GM12878 (cell line): ENCODE results near the gene EPS8. TPM values are rescaled to one million over a fixed set of nuclear protein-coding genes. Genes with fewer than 3 reads are reported as not detected.

Experiments
- CHD4 ChIP-seq: fragments of 200-600 bp; sonication (generic); IDR thresholded peaks from 2 replicates; pipeline ENCODE4 v1.6.1; 2016; ENCODE audit warnings: mild to moderate bottlenecking
- EED ChIP-seq: sonication (generic); IDR thresholded peaks from 2 replicates; pipeline ENCODE4 v1.6.1; 2016; ENCODE audit warnings: antibody characterized with exemption, low read depth
- EGR1 ChIP-seq, 2 experiments: IDR thresholded peaks; 1 replicate in 1 of 2; 2 replicates in 1 of 2; pipeline ENCODE4 v1.6.1; 2011 to 2012; ENCODE audit warnings: low read depth in 2 of 2, low read length in 2 of 2, borderline replicate concordance in 1 of 2, mild to moderate bottlenecking in 1 of 2, moderate library complexity in 1 of 2
- HDAC2 ChIP-seq: fragments of 200-600 bp; sonication (generic); IDR thresholded peaks from 2 replicates; pipeline ENCODE4 v1.6.1; 2017
- HDGF ChIP-seq: fragments of 450-650 bp; IDR thresholded peaks from 2 replicates; pipeline ENCODE4 v1.6.1; 2016; ENCODE audit warnings: antibody characterized with exemption
- NBN ChIP-seq: fragments of 450-650 bp; IDR thresholded peaks from 2 replicates; pipeline ENCODE4 v1.6.1; 2016
- POLR2AphosphoS2 ChIP-seq: IDR thresholded peaks from 2 replicates; pipeline ENCODE4 v1.6.1; 2011; ENCODE audit warnings: low read depth, mild to moderate bottlenecking, low read length, improper control_type of control experiment, moderate library complexity
- POU2F2 ChIP-seq: IDR thresholded peaks from 3 replicates; pipeline ENCODE4 v1.6.1; 2011; ENCODE audit warnings: low read depth, mild to moderate bottlenecking, low read length, borderline replicate concordance
- RELB ChIP-seq: fragments of 450-650 bp; IDR thresholded peaks from 2 replicates; pipeline ENCODE4 v1.6.1; 2017; ENCODE audit warnings: low read depth, mild to moderate bottlenecking, moderate library complexity
- ZSCAN29 ChIP-seq: fragments of 450-650 bp; IDR thresholded peaks from 2 replicates; pipeline ENCODE4 v1.6.1; 2017; ENCODE audit warnings: mild to moderate bottlenecking, moderate library complexity
- polyA plus RNA-seq, 11 experiments: library from polyadenylated mRNA; depleted of rRNA in 4 of 11; unstranded in 6 of 11; stranded (reverse) in 5 of 11; fragments of >200 nt; fragmentation: Nextera tagmentation in 4 of 11; fragmentation: Illumina TruSeq in 1 of 11; extraction: Ambion mirVana in 4 of 11; extraction: Trizol in 1 of 11; gene quantifications; 1 replicate in 1 of 11; 2 replicates in 10 of 11; pipeline versions ENCODE4 v1.2.1 to v1.2.3, GENCODE V29; 2011 to 2016; ENCODE audit warnings: inconsistent platforms in 2 of 11, missing spikeins in 2 of 11, low read depth in 1 of 11
- total RNA-seq, 4 experiments: library from RNA; depleted of rRNA in 3 of 4; stranded (reverse); fragments of >200 nt in 3 of 4; fragmentation: Illumina TruSeq in 1 of 4; extraction: Trizol in 1 of 4; gene quantifications; 2 replicates each; pipeline versions ENCODE4 v1.2.1 to v1.2.3, GENCODE V29; 2013 to 2021
- TF ChIP-seq, protein P1 (sequence below): IDR thresholded peaks from 2 replicates; pipeline ENCODE4 v1.6.1; 2011; ENCODE audit warnings: low read depth, mild to moderate bottlenecking, low read length, moderate library complexity, borderline replicate concordance; ENCODE audit errors: extremely low read depth
- TF ChIP-seq, protein P2 (sequence below): fragments of 450-650 bp; IDR thresholded peaks from 2 replicates; pipeline ENCODE4 v1.6.1; 2016; ENCODE audit warnings: mild to moderate bottlenecking
- TF ChIP-seq, protein P3 (sequence below): fragments of 450-650 bp; IDR thresholded peaks from 2 replicates; pipeline ENCODE4 v1.6.1; 2016; ENCODE audit warnings: mild to moderate bottlenecking

Gene EPS8
- total and polyA plus RNA-seq, 10 of the 15 experiments (the other 5 are each of a cell fraction or from before 2014, with no cell fraction given) = 1.3 to 127 (median 3.4) TPM

GRCh38 chr12:15688202-15688736, 100.9 kb downstream of the EPS8 start (continued):
- TF ChIP-seq RELB = 0 out of 2 replicates have a peak, but pooled peaks have one; percentile 29
- TF ChIP-seq, protein P1, sequence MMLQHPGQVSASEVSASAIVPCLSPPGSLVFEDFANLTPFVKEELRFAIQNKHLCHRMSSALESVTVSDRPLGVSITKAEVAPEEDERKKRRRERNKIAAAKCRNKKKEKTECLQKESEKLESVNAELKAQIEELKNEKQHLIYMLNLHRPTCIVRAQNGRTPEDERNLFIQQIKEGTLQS = no peak
- no peak for TF ChIP-seq HDAC2
- TF ChIP-seq POU2F2 = no peak
- TF ChIP-seq NBN = 0 out of 2 replicates have a peak, but pooled peaks have one; percentile 32
- no peak for TF ChIP-seq CHD4
- no peak for TF ChIP-seq EGR1 (IDR thresholded peaks at IDR 0.05; ENCODE audit: borderline replicate concordance in 1 of 2, low read depth in 2 of 2, low read length in 2 of 2)
- peak; percentile 59 for TF ChIP-seq HDGF
- TF ChIP-seq, protein P2, sequence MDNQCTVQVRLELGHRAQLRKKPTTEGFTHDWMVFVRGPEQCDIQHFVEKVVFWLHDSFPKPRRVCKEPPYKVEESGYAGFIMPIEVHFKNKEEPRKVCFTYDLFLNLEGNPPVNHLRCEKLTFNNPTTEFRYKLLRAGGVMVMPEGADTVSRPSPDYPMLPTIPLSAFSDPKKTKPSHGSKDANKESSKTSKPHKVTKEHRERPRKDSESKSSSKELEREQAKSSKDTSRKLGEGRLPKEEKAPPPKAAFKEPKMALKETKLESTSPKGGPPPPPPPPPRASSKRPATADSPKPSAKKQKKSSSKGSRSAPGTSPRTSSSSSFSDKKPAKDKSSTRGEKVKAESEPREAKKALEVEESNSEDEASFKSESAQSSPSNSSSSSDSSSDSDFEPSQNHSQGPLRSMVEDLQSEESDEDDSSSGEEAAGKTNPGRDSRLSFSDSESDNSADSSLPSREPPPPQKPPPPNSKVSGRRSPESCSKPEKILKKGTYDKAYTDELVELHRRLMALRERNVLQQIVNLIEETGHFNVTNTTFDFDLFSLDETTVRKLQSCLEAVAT = peak; percentile 91
- TF ChIP-seq, protein P3, sequence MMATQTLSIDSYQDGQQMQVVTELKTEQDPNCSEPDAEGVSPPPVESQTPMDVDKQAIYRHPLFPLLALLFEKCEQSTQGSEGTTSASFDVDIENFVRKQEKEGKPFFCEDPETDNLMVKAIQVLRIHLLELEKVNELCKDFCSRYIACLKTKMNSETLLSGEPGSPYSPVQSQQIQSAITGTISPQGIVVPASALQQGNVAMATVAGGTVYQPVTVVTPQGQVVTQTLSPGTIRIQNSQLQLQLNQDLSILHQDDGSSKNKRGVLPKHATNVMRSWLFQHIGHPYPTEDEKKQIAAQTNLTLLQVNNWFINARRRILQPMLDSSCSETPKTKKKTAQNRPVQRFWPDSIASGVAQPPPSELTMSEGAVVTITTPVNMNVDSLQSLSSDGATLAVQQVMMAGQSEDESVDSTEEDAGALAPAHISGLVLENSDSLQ = peak; percentile 17; the same call in 1 of the 2 replicates
- TF ChIP-seq POLR2AphosphoS2 = no peak
- TF ChIP-seq ZSCAN29 = no peak
- no peak for TF ChIP-seq EED
